Colonic mucosa (tissue), 4 donors: ENCODE results near the gene RP2. TPM values are rescaled to one million over a fixed set of nuclear protein-coding genes. Genes with fewer than 3 reads are reported as not detected.

Experiments used
- DNase-seq: peaks from one replicate; pipeline ENCODE4 v3.0.0-alpha.2; 2020
- H3K27ac ChIP-seq: fragments of 200-600 bp; one replicate; pipeline ENCODE4 v1.8.0; 2021
- H3K27me3 ChIP-seq: fragments of 200-600 bp; one replicate; pipeline ENCODE4 v1.8.0; 2021
- H3K36me3 ChIP-seq: fragments of 200-600 bp; one replicate; pipeline ENCODE4 v1.8.0; 2021
- H3K4me1 ChIP-seq: fragments of 200-600 bp; one replicate; pipeline ENCODE4 v1.8.0; 2021; ENCODE audit warnings: mild to moderate bottlenecking
- H3K4me3 ChIP-seq: fragments of 200-600 bp; one replicate; pipeline ENCODE4 v1.8.0; 2021
- H3K9ac ChIP-seq, 2 donors: one replicate each; pipeline ENCODE4 v1.7.0; 2013; ENCODE audit warnings: control low read depth in 2 of 2, low read depth in 2 of 2, low read length in 2 of 2
- H3K9me3 ChIP-seq: fragments of 200-600 bp; one replicate; pipeline ENCODE4 v1.8.0; 2021
- intact Hi-C: fragments of 100-400 bp; cut with DNase I; formaldehyde crosslinking; loops from one replicate; pipeline ENCODE4 v1.14.1; 2022
- total RNA-seq, 2 donors: library from RNA; stranded (reverse); fragmentation: NEBNext Ultra II Directional in 1 of 2; extraction: Animal tissue kit (Norgen Biotek cat#: 25700) in 1 of 2; gene quantifications; one replicate each; pipeline ENCODE4 v1.2.1, GENCODE V29; 2021
- TF ChIP-seq, protein P1 (sequence below): fragments of 200-600 bp; IDR thresholded peaks from one replicate; pipeline ENCODE4 v1.8.0; 2022; ENCODE audit warnings: antibody characterized with exemption, mild to moderate bottlenecking
- donor health status: healthy.
- donor health status: DM: no; HTN: no; CAD: no.
- donor health status: DM: no; HTN: no; CAD: no.

The RP2 gene
- total RNA-seq, 2 donors from 2014 or later: 11.7 to 19.1 TPM

DNA sequence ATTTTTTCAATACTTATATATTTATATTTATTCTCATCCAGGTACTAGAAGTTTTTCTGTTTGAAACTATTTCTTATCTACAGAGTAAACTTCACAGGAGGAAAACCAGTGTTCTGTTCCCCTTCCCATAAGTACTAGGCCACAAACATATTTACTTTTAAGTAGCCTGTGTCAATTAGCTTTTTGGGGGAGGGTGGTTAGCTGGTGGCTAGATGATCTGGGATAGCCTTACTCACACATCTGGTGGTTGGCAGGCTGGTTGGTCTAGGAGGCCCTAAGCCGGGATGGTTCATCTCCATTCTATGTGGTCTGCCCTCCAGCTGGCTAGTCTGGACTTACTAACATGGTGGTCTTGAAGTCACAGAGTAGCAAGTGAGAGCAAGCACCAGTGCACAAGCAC, 81.6 kb downstream of the RP2 start:
- no peak for DNase-seq
- no peaks in the 10 kb centered on the region for H3K4me1 ChIP-seq
- H3K36me3 ChIP-seq: no peaks in the 10 kb centered on the region
- no peak overlapping the region for H3K4me3 ChIP-seq
- H3K9me3 ChIP-seq: no peaks in the 10 kb centered on the region
- intact Hi-C loops: no loop called here
- H3K9ac ChIP-seq: no peak overlapping the region
- H3K27me3 ChIP-seq: peaks cover 5% of the 10 kb centered on the region
- no peak overlapping the region for H3K27ac ChIP-seq
- TF ChIP-seq, protein P1, sequence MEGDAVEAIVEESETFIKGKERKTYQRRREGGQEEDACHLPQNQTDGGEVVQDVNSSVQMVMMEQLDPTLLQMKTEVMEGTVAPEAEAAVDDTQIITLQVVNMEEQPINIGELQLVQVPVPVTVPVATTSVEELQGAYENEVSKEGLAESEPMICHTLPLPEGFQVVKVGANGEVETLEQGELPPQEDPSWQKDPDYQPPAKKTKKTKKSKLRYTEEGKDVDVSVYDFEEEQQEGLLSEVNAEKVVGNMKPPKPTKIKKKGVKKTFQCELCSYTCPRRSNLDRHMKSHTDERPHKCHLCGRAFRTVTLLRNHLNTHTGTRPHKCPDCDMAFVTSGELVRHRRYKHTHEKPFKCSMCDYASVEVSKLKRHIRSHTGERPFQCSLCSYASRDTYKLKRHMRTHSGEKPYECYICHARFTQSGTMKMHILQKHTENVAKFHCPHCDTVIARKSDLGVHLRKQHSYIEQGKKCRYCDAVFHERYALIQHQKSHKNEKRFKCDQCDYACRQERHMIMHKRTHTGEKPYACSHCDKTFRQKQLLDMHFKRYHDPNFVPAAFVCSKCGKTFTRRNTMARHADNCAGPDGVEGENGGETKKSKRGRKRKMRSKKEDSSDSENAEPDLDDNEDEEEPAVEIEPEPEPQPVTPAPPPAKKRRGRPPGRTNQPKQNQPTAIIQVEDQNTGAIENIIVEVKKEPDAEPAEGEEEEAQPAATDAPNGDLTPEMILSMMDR: no peak

- H3K9ac ChIP-seq: no peak overlapping the region
- intact Hi-C loops: no loop called here
- no peak overlapping the region for H3K4me3 ChIP-seq
- no peak for DNase-seq
- H3K27ac ChIP-seq: no peak overlapping the region
- H3K9me3 ChIP-seq: no peaks in the 10 kb centered on the region
- TF ChIP-seq, protein P1: no peak
- no peaks in the 10 kb centered on the region for H3K36me3 ChIP-seq
- peaks cover 5% of the 10 kb centered on the region for H3K27me3 ChIP-seq
- no peaks in the 10 kb centered on the region for H3K4me1 ChIP-seq
Measured at GRCh38 chrX:46920235-46920634, 83.4 kb downstream of the RP2 start.

GRCh38 chrX:46922611-46923010, 85.8 kb downstream of the RP2 start:
- Histone ChIP-seq H3K4me3 (no peak overlapping the region), H3K9ac (no peak overlapping the region), H3K27me3 (peaks cover 5% of the 10 kb centered on the region), H3K4me1 (no peaks in the 10 kb centered on the region), H3K9me3 (no peaks in the 10 kb centered on the region), H3K27ac (no peak overlapping the region), H3K36me3 (no peaks in the 10 kb centered on the region)
- DNase-seq: no peak
- TF ChIP-seq, protein P1: no peak
- intact Hi-C loops: no loop called here

DNA sequence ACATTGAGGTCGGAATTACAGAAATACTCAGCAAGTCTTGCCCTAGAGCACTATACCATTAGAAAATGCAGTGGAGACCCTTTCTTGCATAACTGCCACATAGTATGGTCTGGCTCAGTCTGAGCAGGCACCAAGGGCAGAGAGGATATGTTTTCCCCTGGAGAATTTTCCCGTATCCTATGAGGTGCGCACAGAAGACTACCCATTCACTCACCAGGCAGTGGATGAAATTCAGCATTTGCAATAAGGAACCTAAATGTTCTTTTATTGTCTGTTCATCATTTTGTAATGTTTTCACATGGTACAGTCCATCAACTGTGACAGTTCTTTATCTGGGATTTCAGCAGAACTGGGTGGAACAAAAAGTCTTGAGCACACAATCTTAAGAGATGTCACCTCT, 90.9 kb downstream of the RP2 start:
- Histone ChIP-seq H3K4me3 (no peak overlapping the region), H3K9me3 (no peaks in the 10 kb centered on the region), H3K4me1 (no peaks in the 10 kb centered on the region)

GRCh38 chrX:46929439-46930261, 92.8 kb downstream of the RP2 start:
- intact Hi-C loops: no loop called here
- H3K4me3 ChIP-seq: no peak overlapping the region
- no peaks in the 10 kb centered on the region for H3K9me3 ChIP-seq
- no peak overlapping the region for H3K27ac ChIP-seq
- no peak overlapping the region for H3K9ac ChIP-seq
- DNase-seq: no peak
- TF ChIP-seq, protein P1: no peak
- H3K4me1 ChIP-seq: no peaks in the 10 kb centered on the region
- no peaks in the 10 kb centered on the region for H3K27me3 ChIP-seq
- H3K36me3 ChIP-seq: no peaks in the 10 kb centered on the region

More for the DNA sequence above, 90.9 kb downstream of the RP2 start:
- no peak overlapping the region for H3K27ac ChIP-seq
- no peak for DNase-seq
- intact Hi-C loops: no loop called here
- H3K27me3 ChIP-seq: no peaks in the 10 kb centered on the region
- TF ChIP-seq, protein P1: no peak
- no peak overlapping the region for H3K9ac ChIP-seq
- no peaks in the 10 kb centered on the region for H3K36me3 ChIP-seq

Other genes with a start within 250 kb of the RP2 start
- 1 to 10 TPM; 1.4 to 2.2 TPM for gene SLC9A7, start 77.9 kb upstream of the RP2 start, total RNA-seq
- 1 to 10 TPM; 7.7 to 8.0 TPM for gene JADE3, start 75.4 kb downstream of the RP2 start, total RNA-seq
- under 1 TPM; 0.88 to 0.89 TPM for gene RGN, start 241.4 kb downstream of the RP2 start, total RNA-seq